RWPE1 (cell line): ENCODE results near the gene LAMB3.

Source experiments
- CTCF ChIA-PET: fragments of 350-600 bp; sonication (Branson Sonifier 250); formaldehyde crosslinking; extraction: SDS; loops from one replicate; lab custom pipeline; 2021; lab: Yijun Ruan, JAX
- POLR2A ChIA-PET: fragments of 400-600 bp; formaldehyde crosslinking; extraction: SDS; loops from one replicate; lab custom pipeline; 2020; ENCODE audit warnings: antibody characterized with exemption; ENCODE audit not compliant: low non-redundant PET; lab: Yijun Ruan, JAX
- DNase-seq: peaks from one replicate; pipeline ENCODE4 v3.0.0; 2012; ENCODE audit warnings: low spot score
- H3K27ac ChIP-seq: fragments of 450-650 bp; 2 replicates; pipeline ENCODE4 v1.5.1; 2017
- CTCF ChIP-seq: fragments of 450-650 bp; conservative IDR thresholded peaks from 2 replicates; pipeline ENCODE4 v1.5.1; 2017; ENCODE audit warnings: low read depth, mild to moderate bottlenecking

LAMB3 gene

GRCh38 chr1:209595599-209596285 is 56.5 kb downstream of the LAMB3 start:
- POLR2A ChIA-PET = no interaction called here
- DNase-seq = no peak
- H3K27ac ChIP-seq = no peak overlapping the region
- no peak for TF ChIP-seq CTCF
- CTCF ChIA-PET = interaction anchor here (0.6 to 0.7 kb wide), 3 partner anchors 54 to 414 kb away, joined by 3 read pairs; no protein-coding TSS in a partner anchor

- no peak overlapping the region for H3K27ac ChIP-seq
- ChIA-PET POLR2A (no interaction called here), CTCF (interaction anchor here (0.6 kb wide), 2 partner anchors 54 to 101 kb away, joined by 3 read pairs; no protein-coding TSS in a partner anchor)
- no peak for DNase-seq
- TF ChIP-seq CTCF = no peak
Observed at GRCh38 chr1:209595028-209595427, 57.2 kb downstream of the LAMB3 start.

GRCh38 chr1:209594440-209594839 is 57.8 kb downstream of the LAMB3 start:
- no peak for DNase-seq
- ChIA-PET POLR2A (no interaction called here), CTCF (interaction anchor here (0.6 kb wide), 1 partner anchor 102 kb away, joined by 3 read pairs; no protein-coding TSS in a partner anchor)
- TF ChIP-seq CTCF = no peak
- no peak overlapping the region for H3K27ac ChIP-seq

- TF ChIP-seq CTCF = no peak
- ChIA-PET CTCF (no interaction called here), POLR2A (interaction anchor here (0.5 kb wide), 1 partner anchor 45 kb away, joined by 3 read pairs; no protein-coding TSS in a partner anchor)
- no peak overlapping the region for H3K27ac ChIP-seq
- DNase-seq = no peak
Observed at GRCh38 chr1:209593747-209594146, 58.5 kb downstream of the LAMB3 start.

GRCh38 chr1:209590405-209590804 is 61.8 kb downstream of the LAMB3 start:
- no peak for TF ChIP-seq CTCF
- POLR2A ChIA-PET = no interaction called here
- no peak overlapping the region for H3K27ac ChIP-seq
- CTCF ChIA-PET = interaction anchor here (0.8 kb wide), 1 partner anchor 37 kb away, joined by 3 read pairs; no protein-coding TSS in a partner anchor
- no peak for DNase-seq

- no peak overlapping the region for H3K27ac ChIP-seq
- no peak for TF ChIP-seq CTCF
- ChIA-PET POLR2A (no interaction called here), CTCF (interaction anchor here (0.5 to 0.7 kb wide), 2 partner anchors 20 to 226 kb away, joined by 3 read pairs; no protein-coding TSS in a partner anchor)
- no peak for DNase-seq
Observed at GRCh38 chr1:209589863-209590262, 62.4 kb downstream of the LAMB3 start.
